Right cardiac atrium (tissue), 5 donors: Measurements from ENCODE around the gene ATF6B. TPM values are rescaled to one million over a fixed set of nuclear protein-coding genes. Genes with fewer than 3 reads are reported as not detected.

Experiments
- ATAC-seq, 2 donors: fragments of 200-7000 bp; cut with Tn5 transposase; one replicate each; pipeline versions ENCODE4 v1.8.0 to v1.9.1; 2020; ENCODE audit warnings: moderate library complexity in 2 of 2, mild to moderate bottlenecking in 1 of 2
- DNase-seq, 3 donors: peaks; one replicate each; pipeline ENCODE4 v3.0.0-alpha.2; 2020
- H3K27ac ChIP-seq: one replicate; pipeline ENCODE4 v1.5.1; 2013; ENCODE audit warnings: mild to moderate bottlenecking, low read length, control low read depth, moderate library complexity
- H3K27me3 ChIP-seq: one replicate; pipeline ENCODE4 v1.6.1; 2013; ENCODE audit not compliant: control insufficient read depth, insufficient read depth
- H3K4me1 ChIP-seq: one replicate; pipeline ENCODE4 v1.6.1; 2013; ENCODE audit warnings: low read length; ENCODE audit not compliant: control insufficient read depth, insufficient read depth
- H3K4me3 ChIP-seq: one replicate; pipeline ENCODE4 v1.5.1; 2013; ENCODE audit warnings: low read length, control low read depth
- H3K9me3 ChIP-seq: one replicate; pipeline ENCODE4 v1.6.1; 2013; ENCODE audit warnings: low read length; ENCODE audit not compliant: control insufficient read depth
- WGBS: extraction: QIAGEN DNeasy Blood & Tissue Kit; methylation state at CpG from one replicate; pipeline ENCODE4 v1.1.7; 2013; 5-methylcytosine and 5-hydroxymethylcytosine counted together
- intact Hi-C, 4 donors: fragments of 100-400 bp; cut with DNase I; formaldehyde crosslinking; loops; one replicate each; pipeline versions ENCODE4 v1.11.0 to v1.14.0; 2022 to 2023
- polyA plus RNA-seq: library from polyadenylated mRNA; stranded (reverse); fragments of 200-250 nt; gene quantifications from one replicate; pipeline ENCODE4 v1.2.3, GENCODE V29; 2013
- total RNA-seq, 4 donors: library from RNA; stranded (reverse); fragmentation: NEBNext Ultra II Directional; extraction: Animal tissue kit (Norgen Biotek cat#: 25700); gene quantifications; one replicate each; pipeline ENCODE4 v1.2.1, GENCODE V29; 2021
- donor health status: healthy with polysubstance abuse.
- donor health status: DM: no; HTN: yes; CAD: no.
- donor health status: DM: no; HTN: no; CAD: no.
- donor health status: DM: no; HTN: yes; CAD: no; lungs with severe emphysema.
- donor health status: DM: yes; HTN: yes; CAD: no.

The ATF6B gene
- total and polyA plus RNA-seq, 5 donors: 29.2 to 44.9 (median 38.4) TPM

GRCh38 chr6:32086661-32087573 is 41.1 kb downstream of the ATF6B start:
- WGBS: 26% methylated on average over 45 of the region's 45 CpGs
- no peaks in the 10 kb centered on the region for H3K9me3 ChIP-seq
- H3K27ac ChIP-seq: peak overlapping the region; percentile 46
- no peaks in the 10 kb centered on the region for H3K27me3 ChIP-seq
- ATAC-seq (no peak), DNase-seq (no peak)
- no peak overlapping the region for H3K4me3 ChIP-seq
- H3K4me1 ChIP-seq: peaks cover 6% of the 10 kb centered on the region
- intact Hi-C loops: no loop called here

DNA sequence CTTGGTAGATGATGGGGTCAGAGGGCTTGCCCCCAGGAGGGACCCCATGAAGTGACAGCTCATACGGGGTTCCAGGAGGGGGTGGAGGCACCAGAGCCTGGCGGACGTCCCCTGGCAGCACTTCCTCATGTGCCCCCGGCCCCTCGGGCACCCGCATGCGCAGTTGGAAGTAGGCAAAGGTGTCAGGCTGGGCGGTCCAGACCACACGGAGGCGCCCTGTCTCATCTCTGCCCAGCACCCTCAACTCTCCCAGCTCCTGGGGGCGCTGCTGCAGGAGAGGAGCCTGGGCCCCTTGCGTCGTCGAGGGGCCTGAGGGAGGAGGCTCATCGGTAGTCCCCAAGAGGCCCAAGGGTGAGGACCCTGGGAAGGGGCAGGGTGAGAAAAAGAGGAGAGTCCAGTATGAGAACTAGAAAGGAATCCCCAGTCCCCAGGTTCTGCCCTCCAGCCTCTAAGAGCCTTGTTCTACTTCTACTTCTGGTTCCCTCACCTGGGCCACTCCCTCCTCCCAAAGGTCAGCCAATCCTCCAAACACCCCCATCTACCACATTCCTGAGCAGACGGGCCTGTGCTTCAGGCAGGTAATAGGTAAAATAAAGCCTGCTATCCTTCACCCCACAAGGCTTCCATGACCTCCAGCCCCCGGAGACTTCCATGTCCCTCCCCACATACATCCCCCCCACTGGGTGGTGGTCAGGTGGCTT is 42.1 kb downstream of the ATF6B start:
- no peak overlapping the region for H3K27ac ChIP-seq

DNA sequence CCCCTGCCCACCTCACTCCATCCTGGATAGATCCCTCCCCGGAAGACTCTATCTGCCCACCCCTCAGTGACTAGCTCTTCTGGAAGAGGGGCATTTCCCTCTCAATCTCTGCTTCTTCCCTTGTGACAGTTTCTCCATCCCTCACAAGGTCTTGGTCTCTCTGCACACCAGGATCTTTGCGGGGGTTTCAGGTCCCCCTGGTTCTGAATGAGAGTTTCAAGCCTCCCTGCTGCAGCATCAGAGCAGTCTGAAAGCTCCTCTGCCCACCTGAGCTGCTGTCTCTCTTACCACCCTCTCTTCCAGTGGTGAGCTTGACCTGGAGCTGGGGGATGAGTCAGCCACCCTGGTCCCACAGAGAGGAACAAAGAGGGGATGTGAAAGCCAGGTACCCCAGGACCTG is 43.3 kb downstream of the ATF6B start:
- WGBS: 98% methylated on average over 2 of the region's 2 CpGs
- Histone ChIP-seq H3K27me3 (no peaks in the 10 kb centered on the region), H3K4me1 (peaks cover 6% of the 10 kb centered on the region), H3K9me3 (no peaks in the 10 kb centered on the region), H3K4me3 (no peak overlapping the region), H3K27ac (no peak overlapping the region)
- ATAC-seq (no peak), DNase-seq (peak in 1 of 3 donors; percentile 1)
- intact Hi-C loops: no loop called here

More for the DNA sequence above, 42.1 kb downstream of the ATF6B start:
- 88% methylated on average over 17 of the region's 17 CpGs for WGBS
- ATAC-seq (no peak), DNase-seq (peak in 1 of 3 donors; percentile 60)
- no peaks in the 10 kb centered on the region for H3K27me3 ChIP-seq
- peaks cover 6% of the 10 kb centered on the region for H3K4me1 ChIP-seq
- intact Hi-C loops: no loop called here
- no peaks in the 10 kb centered on the region for H3K9me3 ChIP-seq
- H3K4me3 ChIP-seq: no peak overlapping the region

DNA sequence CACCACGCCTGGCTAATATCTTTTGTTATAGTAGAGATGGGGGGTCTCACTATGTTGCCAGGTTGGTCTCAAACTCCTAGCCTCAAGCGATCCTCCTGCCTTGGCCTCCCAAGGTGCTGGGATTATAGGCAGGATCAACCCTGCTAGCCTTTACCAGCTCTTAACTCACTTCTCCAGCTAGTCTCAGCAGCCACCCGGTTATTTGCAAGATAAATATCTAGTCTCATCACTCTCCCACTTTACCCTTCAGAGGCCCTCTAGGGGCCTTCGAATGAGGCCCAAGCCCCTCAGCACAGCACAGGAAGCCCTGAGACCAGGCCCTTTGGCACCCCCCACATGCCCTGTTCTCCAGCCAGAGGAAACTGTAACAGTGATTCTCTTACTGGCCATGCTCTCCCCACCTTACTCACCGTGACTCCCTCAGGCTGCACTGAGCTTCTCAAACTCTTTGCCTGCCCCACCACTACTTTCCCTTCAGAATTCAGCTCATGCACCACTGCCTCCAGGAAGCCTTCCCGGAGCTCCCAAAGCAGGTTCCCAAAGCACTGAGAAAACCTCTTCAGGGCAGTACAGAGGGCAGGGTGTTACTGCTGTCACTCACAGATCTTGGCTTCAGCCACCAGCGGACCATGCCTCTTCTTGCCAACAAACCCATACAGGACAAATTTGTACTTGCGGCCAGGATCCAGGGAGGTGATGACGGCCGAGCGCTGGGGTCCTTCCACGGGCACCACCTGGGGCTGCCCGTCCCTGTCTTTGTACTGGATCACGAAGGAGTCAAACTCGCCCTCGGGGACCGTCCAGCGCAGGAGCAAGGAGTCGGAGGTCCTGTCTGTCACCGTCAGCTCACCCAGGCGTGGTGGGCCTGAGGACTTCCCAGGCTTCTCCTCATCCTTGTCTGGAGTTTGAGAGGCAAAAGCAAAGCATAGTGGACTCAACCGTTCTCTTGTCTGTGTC is 44.0 kb downstream of the ATF6B start:
- intact Hi-C loops: no loop called here
- 93% methylated on average over 22 of the region's 22 CpGs for WGBS
- H3K4me1 ChIP-seq: peaks cover 6% of the 10 kb centered on the region
- no peak for ATAC-seq
- H3K27me3 ChIP-seq: no peaks in the 10 kb centered on the region
- DNase-seq: peak in 2 of 3 donors; percentile 40 to 60
- H3K4me3 ChIP-seq: no peak overlapping the region
- no peak overlapping the region for H3K27ac ChIP-seq
- H3K9me3 ChIP-seq: no peaks in the 10 kb centered on the region

DNA sequence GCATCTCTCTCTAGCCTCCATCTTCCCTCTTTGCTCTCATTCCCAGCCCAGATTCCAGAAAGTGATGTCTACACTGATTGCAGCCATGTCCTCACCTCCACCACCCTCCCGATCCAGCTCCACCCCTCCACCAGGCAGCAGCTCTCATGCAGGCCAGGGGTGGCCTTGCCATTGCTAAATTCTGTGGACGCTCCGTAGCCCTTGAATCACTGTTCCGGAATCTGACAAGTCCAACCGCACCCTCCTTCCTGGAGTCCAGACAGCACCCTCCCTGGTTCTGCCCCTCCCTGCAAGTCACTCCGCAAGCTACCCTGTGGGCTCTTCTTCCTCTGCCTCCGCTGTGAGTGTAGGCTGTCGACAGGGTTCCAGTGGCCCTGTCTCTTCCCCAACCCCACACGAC is 45.1 kb downstream of the ATF6B start:
- intact Hi-C loops: no loop called here
- H3K27ac ChIP-seq: peak overlapping the region; percentile 51
- no peak overlapping the region for H3K4me3 ChIP-seq
- ATAC-seq: peak; percentile 66 to 67
- no peaks in the 10 kb centered on the region for H3K27me3 ChIP-seq
- H3K4me1 ChIP-seq: peaks cover 6% of the 10 kb centered on the region
- peak; percentile 79 to 88 (median 82) for DNase-seq
- no peaks in the 10 kb centered on the region for H3K9me3 ChIP-seq
- WGBS: 41% methylated on average over 9 of the region's 9 CpGs

DNA sequence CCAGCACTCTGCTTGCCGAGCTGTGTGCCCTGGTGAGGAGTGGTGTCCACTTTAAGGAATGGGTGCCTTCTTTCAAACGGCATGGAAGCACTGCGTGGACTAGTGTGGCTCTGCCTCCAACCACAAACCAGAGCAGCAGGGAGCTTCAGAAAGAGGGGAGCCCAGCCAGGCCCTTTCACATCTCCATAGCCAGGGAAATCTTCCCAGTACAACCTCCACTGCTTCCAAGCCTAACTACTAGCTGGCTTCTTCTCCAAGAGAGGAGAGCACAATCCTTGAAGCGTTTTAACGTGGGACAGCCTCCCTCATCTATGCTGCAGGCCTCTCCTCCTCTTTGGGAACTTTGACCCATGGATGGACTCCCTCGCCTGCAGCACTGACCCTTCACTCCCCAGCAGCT is 45.6 kb downstream of the ATF6B start:
- Histone ChIP-seq H3K27ac (peak overlapping the region; percentile 40), H3K4me3 (no peak overlapping the region), H3K27me3 (no peaks in the 10 kb centered on the region), H3K9me3 (no peaks in the 10 kb centered on the region), H3K4me1 (peaks cover 6% of the 10 kb centered on the region)
- DNase-seq: peak in 1 of 3 donors; percentile 36
- intact Hi-C loops: no loop called here
- peak in 1 of 2 donors; percentile 3 for ATAC-seq
- 52% methylated on average over 6 of the region's 6 CpGs for WGBS

GRCh38 chr6:32081168-32081990 is 46.7 kb downstream of the ATF6B start:
- peaks cover 8% of the 10 kb centered on the region for H3K4me1 ChIP-seq
- 43% methylated on average over 22 of the region's 22 CpGs for WGBS
- DNase-seq (peak; percentile 88 to 93 (median 91)), ATAC-seq (peak; percentile 68 to 78)
- intact Hi-C loops: no loop called here
- H3K27me3 ChIP-seq: no peaks in the 10 kb centered on the region
- H3K4me3 ChIP-seq: no peak overlapping the region
- H3K9me3 ChIP-seq: no peaks in the 10 kb centered on the region
- peak overlapping the region; percentile 40 for H3K27ac ChIP-seq

DNA sequence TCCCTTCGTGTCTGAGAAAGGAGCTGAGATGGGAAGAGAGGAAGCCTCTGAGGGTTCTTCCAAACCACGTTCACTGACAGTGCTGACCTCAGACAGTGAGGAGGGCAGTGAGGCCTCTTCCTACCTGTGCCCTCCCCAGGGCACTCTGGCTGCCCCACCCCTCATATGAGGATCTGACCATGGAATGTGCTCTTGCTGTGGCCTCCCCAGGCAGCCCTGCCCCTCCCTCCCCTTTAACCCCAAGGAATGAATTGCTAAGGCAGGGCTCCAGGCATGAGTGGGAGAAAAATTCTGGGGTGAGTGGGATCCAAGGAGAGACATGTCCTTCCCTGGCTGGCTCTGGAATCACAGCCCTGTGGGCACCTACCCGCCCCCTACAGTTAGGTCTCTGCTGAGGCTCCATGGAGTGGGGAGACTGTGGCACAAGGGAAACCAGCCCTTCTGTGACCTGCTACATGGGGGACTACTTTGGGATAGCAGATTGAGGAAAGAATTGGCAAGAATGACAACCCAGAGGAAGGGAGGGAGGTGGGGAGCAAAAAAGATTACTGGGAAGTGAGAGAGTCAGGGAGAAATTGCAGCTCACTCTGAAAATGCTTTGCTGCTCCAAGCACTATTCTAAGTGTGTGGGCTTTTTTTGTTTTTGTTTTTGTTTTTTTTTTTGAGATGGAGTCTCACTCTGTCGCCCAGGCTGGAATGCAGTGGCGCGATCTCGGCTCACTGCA is 48.3 kb downstream of the ATF6B start:
- peak overlapping the region; percentile 14 for H3K27ac ChIP-seq
- peaks cover 8% of the 10 kb centered on the region for H3K4me1 ChIP-seq
- 73% methylated on average over 7 of the region's 7 CpGs for WGBS
- no peaks in the 10 kb centered on the region for H3K27me3 ChIP-seq
- H3K9me3 ChIP-seq: no peaks in the 10 kb centered on the region
- no peak overlapping the region for H3K4me3 ChIP-seq
- ATAC-seq (no peak), DNase-seq (peak in 2 of 3 donors; percentile 29 to 31)
- intact Hi-C loops: no loop called here

DNA sequence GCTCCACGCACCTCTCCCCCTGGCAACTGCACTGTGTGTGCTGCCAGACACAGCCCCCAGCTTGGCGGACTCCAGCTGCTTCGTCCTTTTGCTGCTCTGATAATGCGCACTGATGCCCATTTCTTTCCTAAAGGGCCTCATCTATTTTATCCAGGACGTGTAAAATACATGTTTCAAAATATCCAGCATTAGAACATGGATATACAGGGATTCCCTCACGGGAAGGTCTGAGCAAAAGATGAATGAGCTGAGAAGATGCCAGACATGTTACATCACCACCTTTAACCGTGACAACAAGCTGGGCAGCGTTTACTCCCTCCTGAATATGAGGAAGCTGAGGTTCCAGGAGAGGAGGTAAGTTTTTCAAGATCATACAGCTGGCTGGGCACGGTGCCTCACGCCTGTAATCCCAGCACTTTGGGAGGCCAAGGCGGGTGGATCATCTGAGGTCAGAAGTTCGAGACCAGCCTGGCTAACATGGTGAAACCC is 51.7 kb downstream of the ATF6B start:
- Histone ChIP-seq H3K27me3 (no peaks in the 10 kb centered on the region), H3K27ac (no peak overlapping the region)
- DNase-seq: peak in 2 of 3 donors; percentile 61 to 68

More for the DNA sequence above, 51.7 kb downstream of the ATF6B start:
- 45% methylated on average over 12 of the region's 12 CpGs for WGBS
- H3K4me3 ChIP-seq: no peak overlapping the region
- ATAC-seq: peak in 1 of 2 donors; percentile 7
- peaks cover 2% of the 10 kb centered on the region for H3K4me1 ChIP-seq
- no peaks in the 10 kb centered on the region for H3K9me3 ChIP-seq
- intact Hi-C loops: no loop called here
